K562 (cell line): ENCODE data around the gene ACTR3. TPM values are rescaled to one million over a fixed set of nuclear protein-coding genes. Genes with fewer than 3 reads are reported as not detected.

Experiments used
- ATAC-seq: fragments of 200-7000 bp; cut with Tn5 transposase; 3 replicates; pipeline ENCODE4 v1.9.1; 2020; ENCODE audit warnings: moderate library complexity
- BruUV-seq: library from RNA; stranded (reverse); fragments of 400-500 nt; replicated peaks from 2 replicates; lab custom pipeline; 2021; lab: Mats Ljungman, UMichigan
- CTCF ChIA-PET: fragments of 300-600 bp; formaldehyde crosslinking; extraction: SDS; loops from one replicate; lab custom pipeline; 2021; ENCODE audit warnings: low intra/inter-chr PET ratio; lab: Yijun Ruan, JAX
- POLR2A ChIA-PET: fragments of 300-600, 350-650 bp; sonication (Branson Sonifier 250); formaldehyde crosslinking; extraction: SDS; loops from one replicate; lab custom pipeline; 2021; ENCODE audit warnings: antibody characterized with exemption, inconsistent platforms; lab: Yijun Ruan, JAX
- DNase-seq, 4 experiments: peaks; one replicate each; pipeline versions ENCODE4 v3.0.0 to v3.0.0-alpha.2; 2011 to 2018; ENCODE audit warnings: low spot score in 3 of 4, mixed read lengths in 3 of 4; ENCODE audit errors: extremely low read depth in 1 of 4
- FAIRE-seq: peaks from 2 replicates; lab custom pipeline; 2011; peaks lifted over from hg19 to GRCh38; lab: Jason Lieb, UNC
- H2AFZ ChIP-seq: 2 replicates; pipeline ENCODE4 v1.6.0; 2011; ENCODE audit warnings: low read depth, low read length, control low read depth, inconsistent platforms
- H3K27ac ChIP-seq: fragments of 200-600 bp; 3 replicates; pipeline ENCODE4 v1.8.0; 2011; ENCODE audit warnings: low read depth, mild to moderate bottlenecking, control low read depth, inconsistent platforms, low read length, moderate library complexity, mixed read lengths; ENCODE audit errors: extremely low read depth
- H3K27me3 ChIP-seq, 2 experiments: fragments of 300-600 bp in 1 of 2; 2 replicates in 1 of 2; 3 replicates in 1 of 2; pipeline versions ENCODE4 v1.6.0 to v1.8.0; 2011; ENCODE audit warnings: inconsistent platforms in 2 of 2, low read length in 2 of 2, mild to moderate bottlenecking in 1 of 2, mixed read lengths in 1 of 2, moderate library complexity in 1 of 2; ENCODE audit not compliant: control insufficient read depth in 2 of 2, insufficient read depth in 2 of 2
- H3K36me3 ChIP-seq: fragments of 300-600 bp; 3 replicates; pipeline ENCODE4 v1.8.0; 2011; ENCODE audit warnings: mild to moderate bottlenecking, low read length, inconsistent platforms; ENCODE audit not compliant: control insufficient read depth, insufficient read depth
- H3K4me1 ChIP-seq, 2 experiments: fragments of 200-600 bp in 1 of 2; replicated peaks in 1 of 2; 2 replicates in 1 of 2; 3 replicates in 1 of 2; pipeline versions ENCODE4 v1.5.1 to v1.8.0; 2011; ENCODE audit warnings: inconsistent platforms in 2 of 2, low read length in 2 of 2, mild to moderate bottlenecking in 1 of 2, mixed read lengths in 1 of 2, moderate library complexity in 1 of 2; ENCODE audit not compliant: control insufficient read depth in 2 of 2, insufficient read depth in 2 of 2
- H3K4me2 ChIP-seq: 2 replicates; pipeline ENCODE4 v1.6.1; 2011; ENCODE audit warnings: low read length, control low read depth, inconsistent platforms, mixed read lengths; ENCODE audit not compliant: insufficient read depth
- H3K4me3 ChIP-seq: fragments of 200-600 bp; sonication (generic), shearing (Covaris generic); 2 replicates; pipeline ENCODE4 v1.5.1; 2016; ENCODE audit warnings: control low read depth, inconsistent platforms
- H3K79me2 ChIP-seq: fragments of 200-600 bp; 3 replicates; pipeline ENCODE4 v1.8.0; 2011; ENCODE audit warnings: low read length, inconsistent platforms; ENCODE audit not compliant: control insufficient read depth, insufficient read depth
- H3K9ac ChIP-seq, 2 experiments: 2 replicates each; pipeline versions ENCODE4 v1.6.0 to v1.6.1; 2011; ENCODE audit warnings: low read depth in 2 of 2, low read length in 2 of 2, control low read depth in 1 of 2, inconsistent platforms in 1 of 2, mild to moderate bottlenecking in 1 of 2, mixed read lengths in 1 of 2; ENCODE audit not compliant: insufficient read depth in 1 of 2
- H3K9me1 ChIP-seq: one replicate; pipeline ENCODE4 v1.6.0; 2011; ENCODE audit warnings: inconsistent platforms, mild to moderate bottlenecking, low read length, moderate library complexity; ENCODE audit not compliant: control insufficient read depth, insufficient read depth
- H3K9me3 ChIP-seq: replicated peaks from 2 replicates; pipeline ENCODE4 v1.5.1; 2011; ENCODE audit warnings: low read depth, low read length, inconsistent platforms; ENCODE audit not compliant: control insufficient read depth, insufficient read depth
- H4K20me1 ChIP-seq: replicated peaks from 2 replicates; pipeline ENCODE4 v1.6.1; 2011; ENCODE audit warnings: low read length, inconsistent platforms, mixed read lengths; ENCODE audit not compliant: control insufficient read depth, insufficient read depth
- CBFB ChIP-seq: sonication (generic); formaldehyde crosslinking; IDR thresholded peaks from 2 replicates; pipeline ENCODE4 v1.4.0; 2020; ENCODE audit warnings: mild to moderate bottlenecking, missing genetic modification reagents
- GATAD2A ChIP-seq: fragments of 450-650 bp; IDR thresholded peaks from 2 replicates; pipeline ENCODE4 v1.6.1; 2017
- SRSF9 ChIP-seq: fragments of 200-400 bp; formaldehyde crosslinking; IDR thresholded peaks from 2 replicates; pipeline ENCODE4 v1.6.1; 2017; ENCODE audit warnings: low read depth, low read length, borderline replicate concordance
- ZNF174 ChIP-seq: fragments of 250-450 bp; sonication (Bioruptor Pico); IDR thresholded peaks from 2 replicates; pipeline ENCODE4 v1.4.0; 2020; ENCODE audit warnings: mild to moderate bottlenecking
- ZNF436 ChIP-seq: fragments of 250-450, 450-650 bp; sonication (Bioruptor Pico); formaldehyde crosslinking; IDR thresholded peaks from 2 replicates; pipeline ENCODE4 v1.7.0; 2020; ENCODE audit warnings: mild to moderate bottlenecking
- ZNF780A ChIP-seq: fragments of 250-450 bp; sonication (Bioruptor Pico); IDR thresholded peaks from 2 replicates; pipeline ENCODE4 v1.5.0; 2021; ENCODE audit warnings: mild to moderate bottlenecking
- WGBS: fragments of 100-300 bp; shearing (Covaris generic); methylation state at CpG from one replicate; pipeline ENCODE4 v1.1.6; 2016; ENCODE audit warnings: low coverage, mixed read lengths; ENCODE audit not compliant: insufficient coverage; ENCODE audit errors: missing lambda C conversion rate; 5-methylcytosine and 5-hydroxymethylcytosine counted together
- in situ Hi-C: fragments of 300-500 bp; cut with MboI; formaldehyde crosslinking; loops from 4 replicates; pipeline ENCODE4 v1.15.0; 2018; ENCODE audit warnings: inconsistent platforms, mixed read lengths
- intact Hi-C: fragments of 100-400 bp; cut with micrococcal nuclease; formaldehyde crosslinking; loops from 2 replicates; pipeline ENCODE4 v1.14.2; 2022
- polyA plus RNA-seq, 8 experiments: library from polyadenylated mRNA; depleted of rRNA in 4 of 8; stranded (reverse) in 5 of 8; unstranded in 3 of 8; fragments of >200 nt; fragmentation: Nextera tagmentation in 2 of 8; fragmentation: Illumina TruSeq in 1 of 8; extraction: Ambion mirVana in 2 of 8; extraction: Trizol in 1 of 8; gene quantifications; 2 replicates each; pipeline versions ENCODE4 v1.2.1 to v1.2.3, GENCODE V29; 2011 to 2014; ENCODE audit warnings: inconsistent platforms in 1 of 8, missing spikeins in 1 of 8
- total RNA-seq, 7 experiments: library from RNA; depleted of rRNA in 6 of 7; stranded (reverse); fragments of >200 nt in 6 of 7; fragmentation: Illumina TruSeq in 2 of 7; extraction: Trizol in 2 of 7; gene quantifications; 2 replicates each; pipeline versions ENCODE4 v1.2.1 to v1.2.3, GENCODE V29; 2011 to 2021; ENCODE audit warnings: low replicate concordance in 1 of 7
- TF ChIP-seq, protein P1 (sequence below): fragments of 450-650 bp; IDR thresholded peaks from 2 replicates; pipeline ENCODE4 v1.6.1; 2017; ENCODE audit warnings: mild to moderate bottlenecking, moderate library complexity
- TF ChIP-seq, protein P2 (sequence below): sonication (generic); formaldehyde crosslinking; IDR thresholded peaks from 2 replicates; pipeline ENCODE4 v1.8.0; 2022; ENCODE audit warnings: mild to moderate bottlenecking, missing genetic modification reagents

ACTR3 gene
- total and polyA plus RNA-seq, 9 of the 15 experiments (the other 6 are each of a cell fraction or from before 2014, with no cell fraction given), result 49.0 to 354 (median 249) TPM

DNA sequence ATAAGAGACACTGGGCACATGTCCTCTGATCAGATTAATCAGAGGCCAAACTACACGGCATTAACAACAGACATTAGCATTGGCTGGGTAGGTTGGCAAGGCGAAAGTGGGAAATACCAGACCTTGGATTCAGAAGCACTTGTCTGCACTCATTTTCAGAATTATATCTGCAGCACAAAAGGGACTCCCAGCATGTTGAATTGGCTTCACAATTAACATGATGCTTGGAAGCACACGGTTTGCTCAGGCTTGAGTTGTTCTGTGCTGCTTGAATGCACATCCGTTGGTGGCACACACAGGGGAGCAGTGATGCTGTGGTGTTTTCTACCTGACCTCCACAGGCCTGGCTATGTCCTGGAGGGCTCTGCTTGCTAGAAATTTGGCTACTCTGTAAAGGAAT is 83.9 kb downstream of the ACTR3 start:
- TF ChIP-seq GATAD2A (no peak), CBFB (CRISPR knock-in tag) (no peak), ZNF174 (CRISPR knock-in tag) (no peak), ZNF780A (CRISPR knock-in tag) (no peak), SRSF9 (no peak), ZNF436 (CRISPR knock-in tag) (no peak)
- TF ChIP-seq, protein P1, sequence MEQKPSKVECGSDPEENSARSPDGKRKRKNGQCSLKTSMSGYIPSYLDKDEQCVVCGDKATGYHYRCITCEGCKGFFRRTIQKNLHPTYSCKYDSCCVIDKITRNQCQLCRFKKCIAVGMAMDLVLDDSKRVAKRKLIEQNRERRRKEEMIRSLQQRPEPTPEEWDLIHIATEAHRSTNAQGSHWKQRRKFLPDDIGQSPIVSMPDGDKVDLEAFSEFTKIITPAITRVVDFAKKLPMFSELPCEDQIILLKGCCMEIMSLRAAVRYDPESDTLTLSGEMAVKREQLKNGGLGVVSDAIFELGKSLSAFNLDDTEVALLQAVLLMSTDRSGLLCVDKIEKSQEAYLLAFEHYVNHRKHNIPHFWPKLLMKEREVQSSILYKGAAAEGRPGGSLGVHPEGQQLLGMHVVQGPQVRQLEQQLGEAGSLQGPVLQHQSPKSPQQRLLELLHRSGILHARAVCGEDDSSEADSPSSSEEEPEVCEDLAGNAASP, result no peak
- TF ChIP-seq, protein P2, sequence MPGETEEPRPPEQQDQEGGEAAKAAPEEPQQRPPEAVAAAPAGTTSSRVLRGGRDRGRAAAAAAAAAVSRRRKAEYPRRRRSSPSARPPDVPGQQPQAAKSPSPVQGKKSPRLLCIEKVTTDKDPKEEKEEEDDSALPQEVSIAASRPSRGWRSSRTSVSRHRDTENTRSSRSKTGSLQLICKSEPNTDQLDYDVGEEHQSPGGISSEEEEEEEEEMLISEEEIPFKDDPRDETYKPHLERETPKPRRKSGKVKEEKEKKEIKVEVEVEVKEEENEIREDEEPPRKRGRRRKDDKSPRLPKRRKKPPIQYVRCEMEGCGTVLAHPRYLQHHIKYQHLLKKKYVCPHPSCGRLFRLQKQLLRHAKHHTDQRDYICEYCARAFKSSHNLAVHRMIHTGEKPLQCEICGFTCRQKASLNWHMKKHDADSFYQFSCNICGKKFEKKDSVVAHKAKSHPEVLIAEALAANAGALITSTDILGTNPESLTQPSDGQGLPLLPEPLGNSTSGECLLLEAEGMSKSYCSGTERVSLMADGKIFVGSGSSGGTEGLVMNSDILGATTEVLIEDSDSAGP (CRISPR knock-in tag), result no peak
- H3K9ac ChIP-seq, result no peak overlapping the region
- no peaks in the 10 kb centered on the region for H3K79me2 ChIP-seq
- ChIA-PET POLR2A (no interaction called here), CTCF (no interaction called here)
- DNase-seq (no peak), FAIRE-seq (no peak), ATAC-seq (no peak)
- H3K4me2 ChIP-seq, result no peak overlapping the region
- H3K27me3 ChIP-seq, result no peaks in the 10 kb centered on the region
- H3K9me1 ChIP-seq, result no peaks in the 10 kb centered on the region
- H4K20me1 ChIP-seq, result no peaks in the 10 kb centered on the region
- H2AFZ ChIP-seq, result no peak overlapping the region
- no peak overlapping the region for H3K4me3 ChIP-seq
- no peak overlapping the region for H3K27ac ChIP-seq
- H3K36me3 ChIP-seq, result no peaks in the 10 kb centered on the region
- intact Hi-C loops, result no loop called here
- no peaks in the 10 kb centered on the region for H3K9me3 ChIP-seq
- WGBS, result 58% methylated on average over 4 of the region's 4 CpGs
- H3K4me1 ChIP-seq, result no peaks in the 10 kb centered on the region; a peak in 1 of 5 replicates
- no TSS peak for BruUV-seq
- in situ Hi-C loops, result no loop called here
